Neuron (in vitro differentiated cells): ENCODE measurements around the gene CLEC18B.
"Not testable (repeated sequence)": the region's sequence is repeated elsewhere in the genome, so short reads cannot be mapped to it uniquely, and the experiment has no call there.

Experiments
- H2AFZ ChIP-seq: one replicate; pipeline ENCODE4 v1.6.1; 2013; ENCODE audit warnings: low read depth, mild to moderate bottlenecking, inconsistent platforms, low read length, moderate library complexity
- H3K27me3 ChIP-seq: one replicate; pipeline ENCODE4 v1.6.1; 2013; ENCODE audit warnings: low read length; ENCODE audit not compliant: insufficient read depth
- H3K36me3 ChIP-seq: one replicate; pipeline ENCODE4 v1.6.1; 2013; ENCODE audit warnings: low read length; ENCODE audit not compliant: insufficient read depth
- H3K4me1 ChIP-seq: one replicate; pipeline ENCODE4 v1.6.1; 2013; ENCODE audit warnings: low read length; ENCODE audit not compliant: insufficient read depth
- H3K4me3 ChIP-seq: 2 replicates; pipeline ENCODE4 v1.5.1; 2013; ENCODE audit warnings: mild to moderate bottlenecking, low read length, moderate library complexity
- H3K9me3 ChIP-seq: one replicate; pipeline ENCODE4 v1.6.1; 2013; ENCODE audit warnings: low read length

The CLEC18B gene

GRCh38 chr16:74430036-74430712 is 8.9 kb upstream of the CLEC18B start:
- H3K4me3 ChIP-seq, H2AFZ ChIP-seq, H3K9me3 ChIP-seq, H3K4me1 ChIP-seq, H3K36me3 ChIP-seq, H3K27me3 ChIP-seq: not testable (repeated sequence)

GRCh38 chr16:74428493-74428892 is 7.2 kb upstream of the CLEC18B start:
- H3K36me3 ChIP-seq, H3K4me1 ChIP-seq, H3K4me3 ChIP-seq, H3K27me3 ChIP-seq, H3K9me3 ChIP-seq, H2AFZ ChIP-seq: not testable (repeated sequence)

GRCh38 chr16:74425751-74426150 is 4.5 kb upstream of the CLEC18B start:
- H3K27me3 ChIP-seq, H3K9me3 ChIP-seq, H3K36me3 ChIP-seq, H3K4me1 ChIP-seq, H3K4me3 ChIP-seq, H2AFZ ChIP-seq: not testable (repeated sequence)

GRCh38 chr16:74423721-74424120 is 2.4 kb upstream of the CLEC18B start:
- H3K4me3 ChIP-seq, H3K36me3 ChIP-seq, H3K9me3 ChIP-seq, H2AFZ ChIP-seq, H3K27me3 ChIP-seq, H3K4me1 ChIP-seq: not testable (repeated sequence)

GRCh38 chr16:74422086-74422485 is 808 bp upstream of the CLEC18B start:
- not testable (repeated sequence) for H3K4me1 ChIP-seq, H3K36me3 ChIP-seq, H3K9me3 ChIP-seq, H2AFZ ChIP-seq, H3K4me3 ChIP-seq, H3K27me3 ChIP-seq

- not testable (repeated sequence) for H3K9me3 ChIP-seq, H3K4me3 ChIP-seq, H3K27me3 ChIP-seq, H3K4me1 ChIP-seq, H3K36me3 ChIP-seq, H2AFZ ChIP-seq
Measured at GRCh38 chr16:74421482-74421785, 156 bp upstream of the CLEC18B start.

GRCh38 chr16:74419811-74420210 is 1.5 kb downstream of the CLEC18B start:
- not testable (repeated sequence) for H3K4me1 ChIP-seq, H3K9me3 ChIP-seq, H3K4me3 ChIP-seq, H3K27me3 ChIP-seq, H2AFZ ChIP-seq, H3K36me3 ChIP-seq

- not testable (repeated sequence) for H3K27me3 ChIP-seq, H3K4me1 ChIP-seq, H2AFZ ChIP-seq, H3K9me3 ChIP-seq, H3K36me3 ChIP-seq, H3K4me3 ChIP-seq
Measured at GRCh38 chr16:74417897-74418296, 3.4 kb downstream of the CLEC18B start.

- H2AFZ ChIP-seq, H3K9me3 ChIP-seq, H3K36me3 ChIP-seq, H3K4me1 ChIP-seq, H3K27me3 ChIP-seq, H3K4me3 ChIP-seq: not testable (repeated sequence)
Measured at GRCh38 chr16:74413920-74414319, 7.4 kb downstream of the CLEC18B start.

GRCh38 chr16:74413485-74413884 is 7.8 kb downstream of the CLEC18B start:
- H3K27me3 ChIP-seq, H3K4me1 ChIP-seq, H3K9me3 ChIP-seq, H2AFZ ChIP-seq, H3K36me3 ChIP-seq, H3K4me3 ChIP-seq: not testable (repeated sequence)

GRCh38 chr16:74412775-74413390 is 8.4 kb downstream of the CLEC18B start:
- H3K4me1 ChIP-seq, H2AFZ ChIP-seq: not testable (repeated sequence)

GRCh38 chr16:74412138-74412774 is 9.0 kb downstream of the CLEC18B start:
- H2AFZ ChIP-seq, H3K4me1 ChIP-seq, H3K27me3 ChIP-seq, H3K9me3 ChIP-seq, H3K4me3 ChIP-seq, H3K36me3 ChIP-seq: not testable (repeated sequence)

More at GRCh38 chr16:74412775-74413390, 8.4 kb downstream of the CLEC18B start:
- H3K36me3 ChIP-seq, H3K27me3 ChIP-seq, H3K9me3 ChIP-seq, H3K4me3 ChIP-seq: not testable (repeated sequence)

GRCh38 chr16:74410981-74411380 is 10.3 kb downstream of the CLEC18B start:
- not testable (repeated sequence) for H3K9me3 ChIP-seq, H3K27me3 ChIP-seq, H3K4me3 ChIP-seq, H2AFZ ChIP-seq, H3K36me3 ChIP-seq, H3K4me1 ChIP-seq
